IMR-90 (cell line): Measurements from ENCODE around the gene MPL. TPM values are rescaled to one million over a fixed set of nuclear protein-coding genes. Genes with fewer than 3 reads are reported as not detected.

ENCODE experiments used
- ATAC-seq: fragments of 200-7000 bp; cut with Tn5 transposase; 2 replicates; pipeline ENCODE4 v1.9.1; 2020; ENCODE audit warnings: low read depth, mild to moderate bottlenecking, moderate library complexity
- BruUV-seq: library from RNA; stranded (reverse); fragments of 400-500 nt; replicated peaks from 2 replicates; lab custom pipeline; 2021; lab: Mats Ljungman, UMichigan
- CTCF ChIA-PET: fragments of 300-600 bp; formaldehyde crosslinking; extraction: SDS; loops from one replicate; lab custom pipeline; 2021; ENCODE audit warnings: antibody characterized with exemption; lab: Yijun Ruan, JAX
- POLR2A ChIA-PET: fragments of 300-600 bp; sonication (Branson Sonifier 250); formaldehyde crosslinking; loops from one replicate; lab custom pipeline; 2022; ENCODE audit warnings: antibody characterized with exemption; ENCODE audit not compliant: unreplicated experiment; lab: Charles Lee
- DNase-seq: peaks from one replicate; pipeline ENCODE4 v3.0.0; 2013
- H2AFZ ChIP-seq: replicated peaks from 2 replicates; pipeline ENCODE3; 2013; ENCODE audit warnings: low read length, mild to moderate bottlenecking; ENCODE audit not compliant: poor library complexity
- H2AK5ac ChIP-seq: 2 replicates; pipeline ENCODE4 v1.6.1; 2013; ENCODE audit warnings: low read depth, low read length, inconsistent platforms
- H2AK9ac ChIP-seq: replicated peaks from 2 replicates; pipeline ENCODE3; 2013; ENCODE audit warnings: mild to moderate bottlenecking, low read depth, low read length, moderate library complexity; ENCODE audit not compliant: poor library complexity
- H2BK120ac ChIP-seq: 2 replicates; pipeline ENCODE4 v1.6.1; 2013; ENCODE audit warnings: low read depth, low read length, inconsistent platforms
- H2BK15ac ChIP-seq: 3 replicates; pipeline ENCODE4 v1.6.1; 2013; ENCODE audit warnings: low read depth, low read length, inconsistent platforms
- H2BK20ac ChIP-seq: 2 replicates; pipeline ENCODE4 v1.6.1; 2013; ENCODE audit warnings: low read depth, mild to moderate bottlenecking, inconsistent platforms, low read length, moderate library complexity
- H2BK5ac ChIP-seq: 2 replicates; pipeline ENCODE4 v1.6.1; 2013; ENCODE audit warnings: mild to moderate bottlenecking, low read depth, low read length, inconsistent platforms; ENCODE audit not compliant: poor library complexity, severe bottlenecking
- H3K14ac ChIP-seq: replicated peaks from 2 replicates; pipeline ENCODE4 v1.6.1; 2013; ENCODE audit warnings: low read depth, low read length, inconsistent platforms
- H3K18ac ChIP-seq: 2 replicates; pipeline ENCODE4 v1.6.1; 2013; ENCODE audit warnings: low read depth, low read length, control low read depth
- H3K23ac ChIP-seq: 2 replicates; pipeline ENCODE4 v1.6.1; 2013; ENCODE audit warnings: low read depth, low read length, inconsistent platforms
- H3K27ac ChIP-seq: 2 replicates; pipeline ENCODE4 v1.5.1; 2013; ENCODE audit warnings: mild to moderate bottlenecking, control low read depth, low read length; ENCODE audit not compliant: insufficient read depth
- H3K27me3 ChIP-seq: 2 replicates; pipeline ENCODE4 v1.6.1; 2013; ENCODE audit warnings: low read length; ENCODE audit not compliant: control insufficient read depth, insufficient read depth
- H3K36me3 ChIP-seq: 2 replicates; pipeline ENCODE4 v1.6.1; 2013; ENCODE audit warnings: low read length, mixed read lengths; ENCODE audit not compliant: control insufficient read depth, insufficient read depth
- H3K4ac ChIP-seq: 2 replicates; pipeline ENCODE4 v1.6.1; 2013; ENCODE audit warnings: low read depth, low read length, inconsistent platforms
- H3K4me1 ChIP-seq: 2 replicates; pipeline ENCODE4 v1.6.1; 2013; ENCODE audit warnings: low read length, mixed read lengths; ENCODE audit not compliant: control insufficient read depth, insufficient read depth
- H3K4me2 ChIP-seq: 2 replicates; pipeline ENCODE4 v1.6.1; 2013; ENCODE audit warnings: low read depth, mild to moderate bottlenecking, control low read depth, low read length, moderate library complexity
- H3K4me3 ChIP-seq: 2 replicates; pipeline ENCODE4 v1.5.1; 2013; ENCODE audit warnings: low read depth, mild to moderate bottlenecking, control low read depth, low read length, moderate library complexity; ENCODE audit not compliant: insufficient read depth
- H3K56ac ChIP-seq: 2 replicates; pipeline ENCODE4 v1.6.1; 2013; ENCODE audit warnings: low read length, inconsistent platforms; ENCODE audit not compliant: insufficient read depth; ENCODE audit errors: extremely low read depth
- H3K79me1 ChIP-seq, 2 experiments: 2 replicates each; pipeline ENCODE4 v1.6.1; 2013; ENCODE audit warnings: low read length in 2 of 2, inconsistent platforms in 1 of 2, low read depth in 1 of 2
- H3K9ac ChIP-seq: 2 replicates; pipeline ENCODE4 v1.6.1; 2013; ENCODE audit warnings: low read depth, low read length, control low read depth
- H3K9me1 ChIP-seq: 2 replicates; pipeline ENCODE4 v1.6.1; 2013; ENCODE audit warnings: low read length, inconsistent platforms; ENCODE audit not compliant: insufficient read depth
- H3K9me3 ChIP-seq: 2 replicates; pipeline ENCODE4 v1.6.1; 2013; ENCODE audit warnings: low read length; ENCODE audit not compliant: control insufficient read depth, insufficient read depth
- H4K20me1 ChIP-seq: 2 replicates; pipeline ENCODE4 v1.6.1; 2013; ENCODE audit warnings: low read length, inconsistent platforms; ENCODE audit not compliant: insufficient read depth
- H4K5ac ChIP-seq: 2 replicates; pipeline ENCODE4 v1.6.1; 2013; ENCODE audit warnings: mild to moderate bottlenecking, low read depth, low read length, control low read depth
- H4K8ac ChIP-seq, 2 experiments: 2 replicates each; pipeline ENCODE4 v1.6.1; 2013; ENCODE audit warnings: low read depth in 2 of 2, low read length in 2 of 2, control low read depth in 1 of 2, inconsistent platforms in 1 of 2
- H4K91ac ChIP-seq: 2 replicates; pipeline ENCODE4 v1.6.1; 2013; ENCODE audit warnings: low read depth, low read length, inconsistent platforms; ENCODE audit not compliant: insufficient read depth
- BHLHE40 ChIP-seq: fragments of 150-350 bp; IDR thresholded peaks from 2 replicates; pipeline ENCODE4 v1.6.1; 2016; ENCODE audit warnings: mild to moderate bottlenecking, low read depth, low read length
- CEBPB ChIP-seq: IDR thresholded peaks from 2 replicates; pipeline ENCODE4 v1.6.1; 2012; ENCODE audit warnings: low read depth, low read length, improper control_type of control experiment
- CTCF ChIP-seq: conservative IDR thresholded peaks from 2 replicates; pipeline ENCODE4 v1.5.1; 2012; ENCODE audit warnings: mild to moderate bottlenecking, low read depth, low read length, improper control_type of control experiment
- FOS ChIP-seq: fragments of 150-350 bp; IDR thresholded peaks from 2 replicates; pipeline ENCODE4 v1.6.1; 2016; ENCODE audit warnings: low read depth, low read length
- MAFK ChIP-seq: IDR thresholded peaks from 2 replicates; pipeline ENCODE4 v1.6.1; 2012; ENCODE audit warnings: low read depth, low read length, improper control_type of control experiment
- MXI1 ChIP-seq: IDR thresholded peaks from 2 replicates; pipeline ENCODE4 v1.6.1; 2012; ENCODE audit warnings: low read depth, mild to moderate bottlenecking, low read length, moderate library complexity, borderline replicate concordance
- NFE2L2 ChIP-seq: fragments of 150-350 bp; IDR thresholded peaks from 2 replicates; pipeline ENCODE4 v1.6.1; 2016; ENCODE audit warnings: low read depth, mild to moderate bottlenecking, low read length
- RFX5 ChIP-seq: IDR thresholded peaks from 2 replicates; pipeline ENCODE4 v1.8.0; 2012; ENCODE audit warnings: low read depth, mild to moderate bottlenecking, low read length, moderate library complexity
- SMC3 ChIP-seq: fragments of 150-350 bp; IDR thresholded peaks from 2 replicates; pipeline ENCODE4 v1.6.1; 2016; ENCODE audit warnings: low read depth, mild to moderate bottlenecking, antibody characterized with exemption, low read length, moderate library complexity
- WGBS, 2 experiments: methylation state at CpG; one replicate each; pipeline versions ENCODE4 v1.1.5 to v1.1.7; 2013; ENCODE audit warnings: missing lambda C conversion rate in 2 of 2; ENCODE audit not compliant: insufficient read length in 1 of 2; ENCODE audit errors: extremely low coverage in 2 of 2; 5-methylcytosine and 5-hydroxymethylcytosine counted together
- dilution Hi-C: fragments of 300-500 bp; cut with HindIII; formaldehyde crosslinking; loops from one replicate; pipeline ENCODE4 v1.14.3; 2018; ENCODE audit warnings: low sequenced_read_pairs; ENCODE audit not compliant: unreplicated experiment
- in situ Hi-C: fragments of 300-500 bp; cut with MboI; formaldehyde crosslinking; loops from 3 replicates; pipeline ENCODE4 v1.14.3; 2019; ENCODE audit warnings: low sequenced_read_pairs, inconsistent platforms, mixed read lengths
- intact Hi-C: fragments of 100-400 bp; cut with micrococcal nuclease; formaldehyde crosslinking; loops from 2 replicates; pipeline ENCODE4 v1.10.0; 2022
- polyA plus RNA-seq, 3 experiments: library from polyadenylated mRNA; depleted of rRNA; stranded (reverse); fragments of >200 nt; gene quantifications; 2 replicates each; pipeline ENCODE4 v1.2.3, GENCODE V29; 2012; ENCODE audit warnings: low replicate concordance in 1 of 3
- total RNA-seq: library from RNA; depleted of rRNA; stranded (reverse); fragments of >200 nt; gene quantifications from 2 replicates; pipeline ENCODE4 v1.2.3, GENCODE V29; 2012

MPL gene
- total and polyA plus RNA-seq, 2 of the 4 experiments (the other 2 are of a cell fraction) = 0.12 TPM; not detected in 1

GRCh38 chr1:43359696-43360095 lies 22.1 kb downstream of the MPL start:
- dilution Hi-C loops = no loop called here
- POLR2A ChIA-PET = no interaction called here

More at GRCh38 chr1:43359696-43360095, 22.1 kb downstream of the MPL start:
- H2AK5ac ChIP-seq = no peak overlapping the region
- peak overlapping the region; percentile 45; the same call in 1 of the 2 replicates for H3K4me3 ChIP-seq
- ATAC-seq (no peak), DNase-seq (no peak)
- CTCF ChIA-PET = no interaction called here
- H3K4ac ChIP-seq = peak overlapping the region; percentile 24; the same call in 1 of the 2 replicates
- no peak overlapping the region for H2BK120ac ChIP-seq
- H3K9me3 ChIP-seq = no peaks in the 10 kb centered on the region
- no peak overlapping the region for H2BK5ac ChIP-seq
- H3K4me1 ChIP-seq = peaks cover 8% of the 10 kb centered on the region; the same call in 1 of the 2 replicates
- TF ChIP-seq NFE2L2 (no peak), SMC3 (no peak), RFX5 (no peak), MXI1 (no peak), MAFK (no peak), FOS (no peak), CEBPB (no peak), CTCF (no peak), BHLHE40 (no peak)
- H3K9ac ChIP-seq = peak overlapping the region; percentile 36; the same call in 1 of the 2 replicates
- peak overlapping the region; percentile 44; the same call in 1 of the 2 replicates for H3K14ac ChIP-seq
- H3K56ac ChIP-seq = no peak overlapping the region
- H3K27ac ChIP-seq = peak overlapping the region; percentile 42; the same call in 1 of the 2 replicates
- H3K79me1 ChIP-seq = peaks cover 5 to 45% of the 10 kb centered on the region in 2 experiments; a peak in 3 of 4 replicates
- peaks cover 38% of the 10 kb centered on the region for H3K36me3 ChIP-seq
- intact Hi-C loops (no loop called here), in situ Hi-C loops (loop anchor here (10.0 kb wide), 1 partner anchor 125 kb away; no protein-coding TSS in a partner anchor)
- BruUV-seq = no TSS peak
- H2AFZ ChIP-seq = no peak overlapping the region
- H4K5ac ChIP-seq = no peak overlapping the region
- peak overlapping the region; percentile 60 for H2AK9ac ChIP-seq
- no peak overlapping the region for H3K23ac ChIP-seq
- no peak overlapping the region for H2BK15ac ChIP-seq
- H4K20me1 ChIP-seq = peaks cover 13% of the 10 kb centered on the region; the same call in 1 of the 2 replicates
- no peak overlapping the region for H4K8ac ChIP-seq
- peaks cover 12% of the 10 kb centered on the region; the same call in 1 of the 2 replicates for H3K9me1 ChIP-seq
- no CpG with 5 or more reads among the region's 11 CpGs for WGBS, 2 experiments
- 0 out of 2 replicates have a peak overlapping the region, but pooled peaks have one; percentile 31 for H4K91ac ChIP-seq
- no peak overlapping the region for H2BK20ac ChIP-seq
- H3K18ac ChIP-seq = no peak overlapping the region
- H3K4me2 ChIP-seq = peak overlapping the region; percentile 74
- H3K27me3 ChIP-seq = no peaks in the 10 kb centered on the region
